Mucosa of rectum (tissue), 2 donors: ENCODE data around the gene PKMYT1.
A peak's percentile ranks its signal among the peaks of the same experiment; 100 is the strongest.

Experiments
- H3K27ac ChIP-seq, 2 donors: one replicate each; pipeline ENCODE4 v1.7.0; 2013; ENCODE audit warnings: inconsistent platforms in 2 of 2, low read depth in 2 of 2, low read length in 2 of 2
- H3K27me3 ChIP-seq, 2 donors: one replicate each; pipeline ENCODE4 v1.7.0; 2013; ENCODE audit warnings: low read length in 2 of 2; ENCODE audit not compliant: control insufficient read depth in 2 of 2, insufficient read depth in 2 of 2
- H3K36me3 ChIP-seq, 2 donors: one replicate each; pipeline ENCODE4 v1.7.0; 2013; ENCODE audit warnings: low read length in 2 of 2; ENCODE audit not compliant: control insufficient read depth in 2 of 2, insufficient read depth in 2 of 2
- H3K4me1 ChIP-seq, 2 donors: one replicate each; pipeline ENCODE4 v1.7.0; 2013; ENCODE audit warnings: low read length in 2 of 2, mild to moderate bottlenecking in 1 of 2; ENCODE audit not compliant: control insufficient read depth in 2 of 2, insufficient read depth in 2 of 2
- H3K4me3 ChIP-seq, 2 donors: one replicate each; pipeline ENCODE4 v1.7.0; 2013; ENCODE audit warnings: low read length in 2 of 2
- H3K9ac ChIP-seq, 2 donors: one replicate each; pipeline ENCODE4 v1.7.0; 2013; ENCODE audit warnings: low read length in 2 of 2, low read depth in 1 of 2, mild to moderate bottlenecking in 1 of 2
- H3K9me3 ChIP-seq, 2 donors: one replicate each; pipeline ENCODE4 v1.7.0; 2013; ENCODE audit warnings: low read length in 2 of 2; ENCODE audit not compliant: control insufficient read depth in 2 of 2
- donor health status: healthy.
- donor health status: Normal muscosa, but diverticular disease.

Gene PKMYT1

GRCh38 chr16:2960183-2961010 is 19.8 kb downstream of the PKMYT1 start:
- no peak overlapping the region for H3K4me3 ChIP-seq
- peaks cover 25 to 30% of the 10 kb centered on the region in 2 donors for H3K27me3 ChIP-seq
- H3K9ac ChIP-seq: no peak overlapping the region
- peaks cover 11 to 16% of the 10 kb centered on the region in 2 donors for H3K4me1 ChIP-seq
- no peak overlapping the region for H3K27ac ChIP-seq
- no peaks in the 10 kb centered on the region for H3K9me3 ChIP-seq
- no peaks in the 10 kb centered on the region for H3K36me3 ChIP-seq

GRCh38 chr16:2959206-2959605 is 21.0 kb downstream of the PKMYT1 start:
- Histone ChIP-seq H3K36me3 (no peaks in the 10 kb centered on the region), H3K4me3 (no peak overlapping the region), H3K27ac (no peak overlapping the region), H3K9ac (no peak overlapping the region), H3K9me3 (no peaks in the 10 kb centered on the region), H3K4me1 (peaks cover 8 to 19% of the 10 kb centered on the region in 2 donors), H3K27me3 (peaks cover 23 to 30% of the 10 kb centered on the region in 2 donors)

- Histone ChIP-seq H3K9me3 (no peaks in the 10 kb centered on the region), H3K4me1 (peaks cover 4 to 9% of the 10 kb centered on the region in 2 donors), H3K36me3 (no peaks in the 10 kb centered on the region), H3K4me3 (no peak overlapping the region), H3K9ac (no peak overlapping the region), H3K27ac (no peak overlapping the region), H3K27me3 (peaks cover 1 to 16% of the 10 kb centered on the region in 2 donors)
Observed at GRCh38 chr16:2956579-2956956, 23.7 kb downstream of the PKMYT1 start.

DNA sequence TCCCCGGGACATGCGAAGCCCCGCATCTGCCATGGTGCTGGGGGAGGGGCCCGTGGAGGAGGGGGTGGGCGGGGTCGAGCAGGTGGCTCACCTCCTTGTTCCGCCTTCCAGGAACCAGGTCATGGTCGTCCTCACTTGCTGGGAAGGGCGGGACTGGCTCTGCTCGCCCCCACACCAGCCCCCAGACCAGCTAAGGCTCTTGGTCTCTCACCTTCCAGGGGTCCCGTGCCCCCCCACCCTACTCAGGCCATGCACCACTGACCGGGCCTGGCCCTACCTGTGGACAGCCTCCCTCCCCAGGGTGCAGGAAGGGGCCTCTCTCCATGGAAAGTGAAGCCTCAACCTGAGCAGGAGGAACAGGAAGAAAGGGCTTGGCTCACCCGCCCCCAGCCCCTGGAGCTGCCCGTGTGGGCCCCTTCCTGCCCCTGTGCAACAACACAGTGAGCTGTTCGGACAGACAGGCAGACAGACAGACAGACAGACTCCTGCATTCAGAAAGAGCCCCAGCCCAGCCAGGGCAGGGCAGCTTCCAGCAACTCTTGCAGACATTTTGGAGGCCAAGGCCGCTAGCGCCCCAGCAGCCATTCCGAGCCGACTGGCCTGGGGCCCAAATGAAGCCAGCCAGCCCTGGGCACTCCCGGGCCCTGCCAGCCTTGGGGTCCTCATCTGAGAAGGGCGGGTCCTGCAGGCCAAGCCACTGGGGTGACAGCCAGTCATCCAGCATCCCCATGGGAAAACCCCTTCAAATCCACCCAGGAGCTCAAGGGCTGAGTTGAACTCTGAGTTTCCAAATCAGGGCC is 24.3 kb downstream of the PKMYT1 start:
- peaks cover 4 to 8% of the 10 kb centered on the region in 2 donors for H3K4me1 ChIP-seq
- H3K27ac ChIP-seq: peak overlapping the region in 1 of 2 donors; percentile 45
- peaks cover 0 to 15% of the 10 kb centered on the region in 2 donors for H3K27me3 ChIP-seq
- H3K36me3 ChIP-seq: no peaks in the 10 kb centered on the region
- H3K4me3 ChIP-seq: no peak overlapping the region
- no peak overlapping the region for H3K9ac ChIP-seq
- H3K9me3 ChIP-seq: no peaks in the 10 kb centered on the region

DNA sequence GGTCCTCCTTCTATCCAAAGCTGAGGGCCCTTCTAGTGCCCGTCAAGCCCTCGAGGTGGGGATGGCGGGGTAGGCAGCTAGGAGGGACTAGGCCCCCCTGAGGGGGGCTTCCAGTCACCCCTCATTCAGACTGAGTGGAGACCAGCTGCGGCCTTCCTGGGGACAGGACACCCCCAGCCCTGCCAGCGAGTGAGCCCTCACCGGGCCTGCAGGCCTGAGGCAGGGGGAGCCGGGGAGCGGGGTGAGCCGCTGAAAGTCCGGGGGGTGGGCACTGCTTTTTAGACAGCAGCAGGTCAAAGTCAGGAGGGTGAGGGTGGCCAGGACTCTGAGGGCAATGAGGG is 24.8 kb downstream of the PKMYT1 start:
- no peak overlapping the region for H3K9ac ChIP-seq
- H3K27ac ChIP-seq: peak overlapping the region in 1 of 2 donors; percentile 45
- no peaks in the 10 kb centered on the region for H3K36me3 ChIP-seq
- no peak overlapping the region for H3K4me3 ChIP-seq
- no peaks in the 10 kb centered on the region for H3K9me3 ChIP-seq
- peaks cover 0 to 15% of the 10 kb centered on the region in 2 donors for H3K27me3 ChIP-seq
- peaks cover 4 to 8% of the 10 kb centered on the region in 2 donors for H3K4me1 ChIP-seq

DNA sequence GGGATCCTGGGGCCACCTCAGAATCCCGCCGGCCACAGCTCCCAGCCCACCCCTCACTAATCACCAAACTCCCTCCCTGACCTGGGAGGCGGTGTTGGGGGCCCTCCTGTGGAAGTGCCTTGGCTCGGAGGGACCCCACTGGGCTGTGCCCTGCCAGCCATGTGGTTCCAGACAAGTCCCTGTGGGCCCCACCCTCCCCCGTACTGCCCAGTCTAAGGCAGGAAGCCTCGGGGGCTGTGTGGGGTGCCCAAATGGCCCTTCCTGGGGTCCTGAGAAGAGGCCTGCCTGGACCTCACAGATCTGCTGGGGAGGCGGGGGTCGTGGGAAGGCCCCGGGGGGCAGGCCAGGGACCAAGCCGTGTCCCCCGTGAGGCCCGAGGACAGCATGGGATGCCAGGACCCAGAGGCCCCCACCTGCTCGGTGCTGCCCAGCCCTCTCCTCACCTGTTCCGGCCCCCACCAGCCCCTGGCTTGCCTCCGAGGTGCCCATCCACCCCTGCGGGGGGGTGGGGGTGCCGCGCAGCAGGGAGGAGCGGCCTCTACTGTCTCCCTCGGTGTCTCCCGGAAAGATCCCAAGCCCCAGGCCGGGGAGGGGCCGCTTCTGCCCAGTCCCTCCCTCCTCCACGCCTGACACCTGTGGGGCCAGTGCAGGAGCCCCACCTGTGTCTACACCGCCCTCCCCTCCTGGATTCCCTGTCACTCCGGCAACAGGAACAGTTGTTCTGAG is 25.4 kb downstream of the PKMYT1 start:
- Histone ChIP-seq H3K36me3 (no peaks in the 10 kb centered on the region), H3K9ac (no peak overlapping the region), H3K4me3 (no peak overlapping the region), H3K9me3 (no peaks in the 10 kb centered on the region), H3K27me3 (peaks cover 0 to 15% of the 10 kb centered on the region in 2 donors), H3K27ac (peak overlapping the region in 1 of 2 donors; percentile 45), H3K4me1 (peaks cover 4 to 8% of the 10 kb centered on the region in 2 donors)

- Histone ChIP-seq H3K9ac (no peak overlapping the region), H3K4me1 (peaks cover 4 to 8% of the 10 kb centered on the region in 2 donors), H3K27ac (no peak overlapping the region), H3K4me3 (no peak overlapping the region), H3K36me3 (peaks cover 2 to 4% of the 10 kb centered on the region in 2 donors), H3K27me3 (peaks cover 0 to 12% of the 10 kb centered on the region in 2 donors), H3K9me3 (no peaks in the 10 kb centered on the region)
Observed at GRCh38 chr16:2953706-2954627, 26.3 kb downstream of the PKMYT1 start.

DNA sequence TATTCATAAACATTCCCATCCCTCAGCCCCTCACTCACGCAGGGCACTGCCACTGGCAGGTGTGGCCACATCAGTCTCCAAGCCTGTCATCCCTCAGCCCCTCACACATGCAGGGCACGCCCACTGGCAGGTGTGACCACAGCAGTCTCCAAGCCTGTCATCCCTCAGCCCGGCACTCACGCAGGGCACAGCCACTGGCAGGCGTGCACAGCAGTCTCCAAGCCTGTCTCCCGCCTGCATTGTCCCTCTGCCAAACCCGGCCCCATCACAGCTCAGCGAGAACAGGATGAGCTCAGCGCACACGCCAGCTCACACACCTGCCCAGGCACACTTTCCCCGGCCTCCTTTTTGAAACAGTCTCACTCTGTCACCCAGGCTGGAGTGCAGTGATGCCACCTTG is 27.6 kb downstream of the PKMYT1 start:
- H3K27me3 ChIP-seq: peaks cover 0 to 12% of the 10 kb centered on the region in 2 donors
- peaks cover 3 to 4% of the 10 kb centered on the region in 2 donors for H3K36me3 ChIP-seq
- H3K4me1 ChIP-seq: peaks cover 4 to 8% of the 10 kb centered on the region in 2 donors

DNA sequence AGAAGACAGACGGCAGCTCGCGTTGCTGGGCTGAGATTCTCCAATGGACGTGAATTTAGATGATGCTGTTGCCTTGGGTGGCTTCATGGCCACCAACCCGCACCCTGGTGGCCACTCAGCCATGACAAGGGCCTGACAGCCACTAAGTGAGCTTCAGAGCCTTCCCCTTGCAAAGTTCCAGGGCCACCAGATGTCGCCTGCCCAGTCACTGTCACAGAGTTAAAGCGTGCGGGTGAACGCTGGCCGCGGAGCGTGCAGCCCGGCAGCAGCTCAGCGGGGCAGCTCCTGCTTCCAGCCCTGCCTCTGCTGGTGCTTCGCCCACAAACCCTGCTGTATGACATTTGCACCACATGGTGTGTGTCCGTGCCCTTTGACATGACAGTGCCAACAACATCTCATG is 29.5 kb downstream of the PKMYT1 start:
- Histone ChIP-seq H3K4me3 (no peak overlapping the region), H3K9me3 (no peaks in the 10 kb centered on the region), H3K27ac (no peak overlapping the region), H3K9ac (no peak overlapping the region), H3K4me1 (peaks cover under 1 to 4% of the 10 kb centered on the region in 2 donors), H3K36me3 (peaks cover 3 to 4% of the 10 kb centered on the region in 2 donors), H3K27me3 (peaks cover 0 to 7% of the 10 kb centered on the region in 2 donors)

More for the DNA sequence above, 27.6 kb downstream of the PKMYT1 start:
- no peak overlapping the region for H3K9ac ChIP-seq
- no peak overlapping the region for H3K4me3 ChIP-seq
- no peak overlapping the region for H3K27ac ChIP-seq
- no peaks in the 10 kb centered on the region for H3K9me3 ChIP-seq
